Measurements from ENCODE around the gene NCBP2L.

The NCBP2L gene

DNA sequence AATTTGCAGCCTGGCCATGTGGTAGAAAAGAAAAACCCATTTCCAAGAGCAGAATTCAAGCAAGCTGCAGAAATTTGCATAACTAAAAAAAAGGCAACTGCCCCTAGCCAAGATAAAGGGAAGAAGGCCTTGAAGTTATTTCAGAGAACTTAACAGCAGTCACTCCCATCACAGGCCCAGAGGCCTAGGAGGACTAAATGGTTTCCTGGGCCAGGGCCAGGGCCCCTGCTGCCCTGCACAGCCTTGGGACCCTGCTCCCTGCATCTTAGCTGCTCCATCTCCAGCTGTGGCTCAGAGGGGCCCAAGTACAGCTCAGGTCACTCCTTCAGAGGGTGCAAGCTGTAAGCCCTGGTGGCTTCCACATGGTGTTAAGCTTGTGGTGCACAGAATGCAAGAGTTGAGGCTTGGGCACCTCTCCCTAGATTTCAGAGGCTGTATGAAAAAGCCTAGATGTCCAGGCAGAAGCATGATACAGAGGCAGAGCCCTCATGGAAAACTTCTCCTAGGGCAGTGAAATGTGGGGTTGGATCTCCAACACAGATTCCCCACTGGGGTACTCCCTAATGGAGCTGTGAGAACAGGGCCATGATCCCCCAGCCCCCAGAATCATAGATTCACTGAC lies 41.5 kb downstream of the NCBP2L start:
- DNase-seq = no peak

DNA sequence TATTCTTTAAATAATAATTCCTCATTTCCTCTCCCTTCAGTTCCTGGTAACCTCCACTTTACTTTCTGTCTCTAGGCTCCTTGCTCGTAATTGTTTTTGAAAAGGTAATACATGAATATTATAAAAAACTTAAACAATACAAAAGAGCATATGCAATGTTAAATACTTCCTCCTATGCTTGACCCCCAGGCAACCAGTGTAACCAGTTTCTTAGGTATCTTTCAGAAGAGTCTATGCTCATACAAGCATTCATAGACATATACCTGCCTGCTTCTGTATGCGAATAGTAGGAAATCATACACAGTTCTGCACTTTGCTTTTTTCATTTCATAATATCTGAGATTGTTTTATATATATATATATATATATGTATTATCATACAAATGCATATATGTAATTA lies 45.5 kb downstream of the NCBP2L start:
- no peak for DNase-seq

DNA sequence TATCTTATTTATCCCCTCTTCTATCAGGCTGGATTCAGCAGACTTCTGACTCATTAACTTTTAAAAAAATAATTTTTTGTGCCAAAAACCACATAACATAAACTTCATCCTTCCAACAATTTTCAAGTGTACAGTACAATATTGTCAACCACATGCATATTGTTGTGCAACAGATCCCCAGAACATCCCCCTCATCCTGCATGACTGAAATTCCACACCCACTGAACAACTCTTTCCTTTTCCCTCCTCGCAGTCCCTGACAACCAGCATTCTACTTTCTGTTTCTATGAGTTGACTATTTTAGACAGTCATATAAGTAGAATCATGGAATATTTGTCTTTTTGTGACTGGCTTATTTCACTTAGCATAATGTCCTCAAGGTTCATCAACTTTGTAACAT lies 45.9 kb downstream of the NCBP2L start:
- no peak for DNase-seq

DNA sequence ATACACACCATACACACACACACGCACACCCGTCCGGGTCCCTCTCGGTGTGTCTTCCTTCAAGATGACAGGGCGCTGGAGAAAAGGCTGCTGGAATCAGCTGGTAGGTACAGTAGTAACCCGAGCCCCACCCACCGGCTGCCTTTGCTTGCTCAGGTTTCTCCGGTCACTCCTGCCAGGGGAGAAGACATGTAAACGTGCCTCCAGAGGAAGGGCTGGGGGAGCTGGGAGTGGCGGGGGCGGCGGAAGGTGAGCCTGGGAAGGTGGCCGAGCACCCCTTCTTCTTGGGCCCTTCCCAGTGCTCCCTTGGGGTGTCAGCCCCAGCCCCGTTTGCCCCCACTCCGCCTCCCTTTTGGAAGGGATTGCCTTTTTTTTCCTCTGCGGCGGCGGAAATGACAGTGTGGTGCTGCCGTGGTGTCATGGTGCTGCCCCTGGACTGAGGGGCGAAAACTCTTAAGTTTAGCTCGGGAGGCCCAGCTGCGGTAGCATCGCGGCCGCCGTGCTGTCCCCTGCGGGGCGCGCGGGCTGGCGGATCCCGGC lies 48.2 kb downstream of the NCBP2L start, which contains the start of gene MID2:
TSS of gene MID2 (plus strand) at position 169 of the 540 bp plus-strand sequence. CDS start 561 bp downstream, outside the sequence.
- peak; percentile 35 for DNase-seq

DNA sequence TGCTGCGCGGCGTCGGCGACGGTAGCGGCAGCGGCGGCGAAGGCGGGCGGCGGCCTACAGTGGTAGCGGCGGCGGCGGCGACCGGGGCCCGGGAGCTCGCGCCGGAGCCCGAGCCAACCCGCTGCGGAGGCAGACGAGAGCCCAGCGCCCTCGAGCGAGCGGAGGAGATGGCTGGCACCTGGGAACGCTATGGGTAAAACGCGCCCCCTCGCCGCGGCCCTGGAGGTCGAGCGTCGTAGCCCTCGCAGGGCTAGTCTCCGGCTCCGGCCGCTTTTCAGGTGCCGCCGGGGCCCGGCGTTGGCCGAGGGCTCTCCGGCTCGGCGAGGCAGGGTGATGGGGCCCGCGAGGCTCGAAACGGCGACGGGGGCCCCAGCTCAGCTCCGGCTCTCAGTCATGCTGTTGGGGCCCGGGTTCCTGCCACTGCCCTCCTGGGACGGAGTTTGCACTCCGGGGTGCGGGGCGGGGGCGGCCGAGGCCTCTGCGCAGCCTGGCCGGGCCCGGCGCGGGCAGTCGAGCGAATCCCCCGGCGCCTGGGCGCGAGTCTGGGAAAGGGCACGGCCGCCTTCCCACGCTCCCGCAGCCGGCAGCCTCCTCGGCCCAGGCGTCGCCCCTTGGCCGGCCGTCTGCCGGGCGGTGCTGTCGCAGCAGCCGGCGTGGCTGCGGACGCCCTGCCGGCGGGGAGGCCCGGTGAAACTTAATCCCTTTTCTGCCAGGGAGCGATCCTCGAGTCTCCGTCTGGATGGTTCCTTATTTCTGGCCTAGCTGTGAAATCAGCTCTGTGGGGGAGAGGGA lies 48.9 kb downstream of the NCBP2L start:
- peak; percentile 41 for DNase-seq

DNA sequence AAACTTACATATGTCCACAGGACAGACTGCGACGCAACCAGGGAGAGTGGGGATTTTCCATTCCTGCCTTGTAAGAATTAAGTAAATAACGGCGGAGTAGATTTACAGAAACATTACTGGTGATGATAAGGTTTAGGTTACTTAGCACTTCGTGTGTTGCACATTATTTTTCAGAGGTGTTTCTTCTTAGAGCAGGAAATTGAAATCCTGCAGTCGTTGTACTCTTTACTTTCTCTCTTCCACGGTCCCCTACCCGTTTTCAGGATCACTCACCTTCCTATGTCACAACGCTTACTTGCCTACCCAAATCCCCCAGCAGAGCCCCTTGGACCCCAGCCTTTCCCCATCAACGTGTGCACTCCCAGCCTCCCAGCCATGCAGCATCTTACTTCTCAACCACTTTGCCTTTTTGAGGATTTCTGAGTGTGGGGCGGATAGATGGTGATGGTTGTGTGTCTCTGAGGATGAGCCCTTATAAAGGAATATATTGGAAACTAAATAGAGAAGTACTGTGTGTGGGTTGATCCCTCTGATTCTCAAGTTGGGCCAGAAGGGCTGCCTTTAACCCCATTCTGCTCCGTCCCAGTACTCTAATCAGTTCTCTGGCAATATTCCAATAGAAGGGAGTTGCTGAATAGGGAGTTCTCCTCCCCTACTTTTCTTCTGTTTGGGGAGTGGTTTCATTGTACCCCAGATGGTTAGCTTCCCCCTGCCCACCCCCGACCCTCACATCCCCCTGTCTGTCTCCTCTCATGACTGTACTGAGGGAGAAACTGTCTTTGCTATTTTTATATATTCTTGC lies 49.7 kb downstream of the NCBP2L start:
- DNase-seq = no peak

DNA sequence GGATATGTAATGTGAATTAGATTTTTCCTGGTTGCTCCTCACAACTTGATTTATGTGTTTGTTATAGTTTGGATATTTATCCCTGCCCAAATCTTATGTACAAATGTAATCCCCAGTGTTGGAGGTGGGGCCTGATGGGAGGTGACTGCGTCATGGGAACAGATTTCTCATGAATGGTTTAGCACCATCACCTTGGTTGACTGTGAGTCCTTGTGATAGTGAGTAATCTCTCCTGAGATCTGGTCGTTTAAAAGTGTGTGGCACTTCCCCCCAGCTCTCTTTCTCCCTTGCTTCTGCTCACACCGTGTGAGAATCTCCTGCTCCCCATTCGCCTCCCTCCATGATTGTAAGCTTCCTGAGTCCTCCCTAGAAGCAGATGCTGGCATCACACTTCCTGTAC lies 50.3 kb downstream of the NCBP2L start:
- no peak for DNase-seq

DNA sequence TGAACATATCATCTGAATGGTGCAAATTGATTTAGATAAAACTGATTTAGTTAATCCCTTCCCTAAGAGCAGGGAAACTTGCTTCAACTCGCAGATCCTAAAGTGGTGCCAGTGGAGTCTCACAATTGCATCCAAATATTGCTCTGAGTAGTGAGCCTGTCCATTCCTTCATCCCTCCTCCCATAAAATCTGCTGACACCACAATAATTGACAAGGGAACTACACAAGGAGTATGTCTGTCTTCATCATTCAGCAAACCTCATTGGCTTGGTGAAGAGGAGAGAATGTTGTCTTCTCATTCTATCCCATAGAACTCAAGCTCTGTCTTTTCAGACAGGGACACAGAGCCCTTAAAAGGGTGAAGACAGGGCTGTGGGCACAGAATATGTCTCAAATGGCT lies 52.3 kb downstream of the NCBP2L start:
- DNase-seq = no peak

DNA sequence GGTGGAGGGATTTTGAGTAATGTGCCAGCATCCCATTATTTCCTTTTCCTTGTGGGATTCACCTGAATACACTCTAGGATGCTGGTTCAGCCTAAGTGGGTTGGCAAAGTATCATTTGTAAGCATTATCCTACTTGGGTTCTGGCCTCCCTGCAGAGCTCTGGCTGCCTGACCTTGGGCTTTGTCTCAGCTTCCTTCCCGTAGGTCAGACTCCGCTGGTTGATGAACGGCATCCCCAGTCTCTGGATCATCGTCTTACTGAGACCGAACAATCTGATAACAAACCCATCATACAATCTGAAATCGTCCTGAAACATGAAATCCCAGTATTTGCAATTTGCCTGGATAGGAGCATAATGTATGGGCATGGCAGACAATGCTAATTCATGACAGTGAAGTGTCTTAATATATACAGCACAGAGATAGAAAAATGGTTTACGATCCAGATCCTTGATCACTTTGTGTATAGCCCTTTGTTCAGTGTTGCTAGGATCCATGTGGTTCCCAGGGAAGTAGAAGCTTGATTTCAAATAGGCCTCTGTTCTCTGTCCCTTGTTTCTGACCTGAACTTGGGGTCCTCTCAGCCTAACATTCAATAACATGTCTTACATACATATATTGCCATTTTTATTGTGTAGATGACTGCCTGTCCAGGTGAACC lies 53.7 kb downstream of the NCBP2L start:
- no peak for DNase-seq

DNA sequence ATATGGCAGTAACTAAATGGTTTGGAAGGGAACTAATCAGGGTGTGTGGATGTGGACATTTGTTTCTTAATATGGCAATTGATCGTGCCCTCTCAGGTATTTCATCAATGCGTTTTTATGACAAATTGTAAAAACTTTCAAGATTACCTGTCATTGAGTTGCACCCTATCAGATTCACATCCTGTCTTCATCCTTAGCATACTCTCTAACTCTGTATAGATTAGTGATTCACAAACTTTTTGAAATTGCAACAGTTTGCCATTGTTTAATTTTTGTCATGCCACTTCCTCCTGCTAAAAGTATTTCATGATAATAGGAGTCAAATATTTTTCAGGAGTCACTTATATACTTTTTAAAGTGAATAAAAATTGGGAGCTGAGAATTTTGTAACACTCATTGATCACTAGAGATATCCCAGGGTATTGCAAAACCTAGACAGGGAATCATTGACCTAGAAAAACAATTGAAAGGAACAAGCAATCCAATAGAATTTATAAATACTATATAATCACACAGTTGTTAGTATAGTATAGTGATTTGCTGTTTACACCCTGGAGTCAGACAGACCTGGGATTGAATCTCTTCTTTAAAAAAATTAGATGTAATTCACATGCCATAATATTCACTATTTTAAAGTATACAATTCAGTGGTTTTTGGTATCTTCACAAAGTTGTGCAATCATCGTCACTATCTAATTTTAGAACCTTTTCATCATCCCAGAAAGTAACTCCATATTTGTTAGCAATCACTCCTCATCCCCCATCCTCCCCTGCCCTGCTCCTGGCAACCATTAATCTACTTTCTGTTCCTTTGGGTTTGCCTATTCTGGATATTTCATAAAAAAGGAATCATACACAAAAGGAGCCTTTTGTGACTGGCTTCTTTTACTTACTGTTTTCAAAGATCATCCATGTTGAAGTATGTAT lies 57.0 kb downstream of the NCBP2L start:
- no peak for DNase-seq

DNA sequence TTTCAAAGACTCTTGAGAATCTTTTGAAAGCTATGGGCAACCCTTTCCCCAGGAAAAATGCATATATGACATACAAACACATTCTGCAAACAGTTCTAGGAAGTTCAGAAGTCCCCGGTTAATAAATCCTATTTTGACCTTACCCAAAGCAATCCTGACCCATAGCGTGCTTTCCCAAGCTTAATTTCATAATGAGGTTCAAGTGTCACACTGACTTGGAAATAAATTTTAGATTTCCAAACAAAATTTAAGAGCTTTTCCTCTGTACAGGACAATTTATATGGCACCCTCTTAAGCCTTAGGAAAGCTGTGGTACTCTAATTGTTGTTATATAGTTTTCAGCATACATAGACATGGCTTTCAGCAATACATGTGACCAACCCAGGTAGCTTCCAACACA lies 59.4 kb downstream of the NCBP2L start:
- DNase-seq = no peak

DNA sequence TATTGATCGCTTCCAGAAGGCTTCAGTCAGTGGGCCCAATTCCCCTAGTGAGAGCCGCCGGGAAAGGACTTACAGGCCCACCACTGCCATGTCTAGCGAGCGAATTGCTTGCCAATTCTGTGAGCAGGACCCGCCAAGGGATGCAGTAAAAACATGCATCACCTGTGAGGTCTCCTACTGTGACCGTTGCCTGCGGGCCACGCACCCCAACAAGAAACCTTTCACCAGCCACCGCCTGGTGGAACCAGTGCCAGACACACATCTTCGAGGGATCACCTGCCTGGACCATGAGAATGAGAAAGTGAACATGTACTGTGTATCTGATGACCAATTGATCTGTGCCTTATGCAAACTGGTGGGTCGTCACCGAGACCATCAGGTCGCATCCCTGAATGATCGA lies 63.4 kb downstream of the NCBP2L start:
- DNase-seq = no peak

DNA sequence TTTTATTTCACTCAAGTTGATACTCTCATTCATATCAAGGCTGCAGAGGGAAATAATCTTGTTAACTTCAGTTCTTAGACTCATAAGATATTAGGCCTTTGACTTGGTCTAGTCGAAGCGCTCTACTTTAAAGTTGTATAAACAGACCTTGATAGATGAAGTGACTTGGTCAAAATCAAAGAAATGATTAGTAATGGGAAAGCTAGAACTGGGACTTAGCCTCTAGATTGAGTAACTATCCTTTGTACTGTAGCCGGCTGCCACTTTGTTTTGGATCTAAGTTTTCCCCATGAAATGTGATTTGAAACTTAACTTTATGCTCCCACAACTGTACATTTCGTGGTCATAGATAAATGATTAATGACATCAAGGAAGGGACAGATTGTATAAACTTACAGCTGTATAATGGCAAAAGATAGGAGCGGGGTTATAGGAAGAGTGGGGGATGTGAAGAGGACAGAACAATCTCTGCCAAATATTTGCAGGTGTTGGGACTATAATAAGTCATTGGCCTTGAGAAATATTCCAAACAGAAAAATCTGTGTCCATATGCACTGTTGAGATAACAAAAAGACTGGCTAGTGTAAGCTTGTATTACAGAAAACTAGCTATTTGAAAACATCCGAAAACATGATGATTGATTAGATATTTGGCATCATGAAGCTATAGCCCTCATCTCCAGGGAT lies 65.3 kb downstream of the NCBP2L start:
- no peak for DNase-seq
